AG09319 (cell line): ENCODE measurements around the gene THBS2.
"Not testable (repeated sequence)": the region's sequence is repeated elsewhere in the genome, so short reads cannot be mapped to it uniquely, and the experiment has no call there.

Experiments used
- DNase-seq: peaks from one replicate; pipeline ENCODE4 v3.0.0-alpha.2; 2010; ENCODE audit warnings: low read depth; ENCODE audit errors: extremely low read depth
- TF ChIP-seq, protein P1 (sequence below): IDR thresholded peaks from 2 replicates; pipeline ENCODE4 v1.5.1; 2011; ENCODE audit warnings: low read depth, mild to moderate bottlenecking, inconsistent platforms, low read length, moderate library complexity

The THBS2 gene

DNA sequence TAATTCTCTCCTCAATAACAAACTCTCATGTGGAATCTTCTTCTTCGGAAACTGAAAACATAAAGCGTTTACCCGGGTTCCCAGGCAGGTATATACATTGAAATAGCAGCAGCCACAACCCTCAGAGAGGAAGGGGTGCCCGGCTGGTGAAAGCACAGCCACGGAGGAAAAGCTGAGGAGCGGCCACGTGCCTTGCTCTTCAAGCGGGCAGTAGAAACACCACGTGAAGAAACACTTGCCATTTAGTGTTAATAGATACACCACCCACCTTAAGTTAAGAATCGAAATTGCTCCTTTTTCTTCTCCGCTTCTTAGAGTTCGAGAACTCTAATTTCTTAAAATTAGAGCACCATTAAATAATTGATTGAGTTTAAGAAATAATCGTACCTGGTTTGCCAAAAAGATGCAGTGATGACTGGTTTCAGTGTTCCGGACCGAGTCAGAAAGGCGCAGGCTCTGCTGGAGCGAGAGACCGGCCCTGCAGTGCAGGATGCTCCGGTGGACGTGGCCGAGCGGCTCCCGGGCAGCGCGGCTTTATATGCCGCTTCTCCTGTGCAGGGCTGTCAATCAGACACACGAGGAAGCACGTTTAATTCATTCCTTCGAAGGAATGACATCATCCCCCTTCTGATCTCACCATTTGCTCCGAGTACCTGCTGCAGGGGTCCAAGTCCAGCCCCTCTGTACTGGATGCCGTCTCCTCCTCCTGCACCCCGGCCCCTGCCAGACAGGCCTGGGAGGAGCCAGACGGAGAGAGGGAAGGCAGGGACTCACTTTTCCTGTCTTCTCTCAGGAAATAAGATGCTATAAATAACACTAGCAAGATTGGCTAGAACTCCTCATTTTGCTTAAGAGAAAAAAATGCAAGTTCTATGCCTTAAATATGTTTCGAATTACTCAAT is at the start of gene THBS2:
Gene THBS2, minus strand, starts transcription at position 510 of the 902 bp plus-strand sequence. CDS start 3,062 bp downstream, outside the sequence.
- TF ChIP-seq, protein P1, sequence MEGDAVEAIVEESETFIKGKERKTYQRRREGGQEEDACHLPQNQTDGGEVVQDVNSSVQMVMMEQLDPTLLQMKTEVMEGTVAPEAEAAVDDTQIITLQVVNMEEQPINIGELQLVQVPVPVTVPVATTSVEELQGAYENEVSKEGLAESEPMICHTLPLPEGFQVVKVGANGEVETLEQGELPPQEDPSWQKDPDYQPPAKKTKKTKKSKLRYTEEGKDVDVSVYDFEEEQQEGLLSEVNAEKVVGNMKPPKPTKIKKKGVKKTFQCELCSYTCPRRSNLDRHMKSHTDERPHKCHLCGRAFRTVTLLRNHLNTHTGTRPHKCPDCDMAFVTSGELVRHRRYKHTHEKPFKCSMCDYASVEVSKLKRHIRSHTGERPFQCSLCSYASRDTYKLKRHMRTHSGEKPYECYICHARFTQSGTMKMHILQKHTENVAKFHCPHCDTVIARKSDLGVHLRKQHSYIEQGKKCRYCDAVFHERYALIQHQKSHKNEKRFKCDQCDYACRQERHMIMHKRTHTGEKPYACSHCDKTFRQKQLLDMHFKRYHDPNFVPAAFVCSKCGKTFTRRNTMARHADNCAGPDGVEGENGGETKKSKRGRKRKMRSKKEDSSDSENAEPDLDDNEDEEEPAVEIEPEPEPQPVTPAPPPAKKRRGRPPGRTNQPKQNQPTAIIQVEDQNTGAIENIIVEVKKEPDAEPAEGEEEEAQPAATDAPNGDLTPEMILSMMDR: no peak
- peak; percentile 96 for DNase-seq

DNA sequence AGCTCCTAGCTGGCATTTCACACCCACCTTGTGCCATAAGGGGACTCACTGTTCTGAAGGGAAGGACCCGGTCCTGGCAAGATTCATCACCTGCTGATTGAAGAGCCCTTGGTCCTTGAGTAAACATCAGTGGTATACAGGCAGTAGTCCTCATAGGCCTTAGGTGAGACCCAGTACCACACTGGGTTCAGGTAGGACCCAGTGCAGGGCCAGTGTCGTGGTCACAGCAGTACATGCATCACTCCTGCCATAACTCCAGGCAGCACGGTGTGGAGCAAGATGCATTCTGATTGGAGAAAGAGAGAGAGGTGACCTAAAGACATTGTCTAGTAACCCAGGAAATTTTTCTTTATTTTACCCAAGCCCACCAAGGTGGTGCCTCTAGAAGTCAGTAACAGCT is 49.1 kb upstream of the THBS2 start:
- DNase-seq: no peak

DNA sequence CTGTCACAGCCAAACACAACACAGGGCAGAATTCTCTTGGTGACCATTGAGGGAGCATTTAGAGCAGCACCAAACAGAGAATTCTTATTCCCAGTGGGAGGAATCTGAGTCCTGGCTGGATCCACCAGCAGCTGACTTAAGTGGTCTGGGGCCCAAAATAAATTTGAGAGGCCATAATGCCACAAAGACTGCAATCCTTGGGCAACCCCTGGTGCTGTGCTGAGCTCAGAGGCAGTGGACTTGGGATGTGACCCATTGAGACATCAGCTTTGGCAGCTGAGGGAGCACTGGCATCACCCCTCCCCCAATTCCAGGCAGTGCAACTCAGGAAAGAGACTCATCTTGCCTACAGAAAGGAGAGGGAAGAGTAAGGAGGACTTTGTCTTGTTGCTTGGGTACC is 48.6 kb upstream of the THBS2 start:
- TF ChIP-seq, protein P1: no peak
- DNase-seq: no peak

More for the DNA sequence above, 49.1 kb upstream of the THBS2 start:
- TF ChIP-seq, protein P1: no peak

DNA sequence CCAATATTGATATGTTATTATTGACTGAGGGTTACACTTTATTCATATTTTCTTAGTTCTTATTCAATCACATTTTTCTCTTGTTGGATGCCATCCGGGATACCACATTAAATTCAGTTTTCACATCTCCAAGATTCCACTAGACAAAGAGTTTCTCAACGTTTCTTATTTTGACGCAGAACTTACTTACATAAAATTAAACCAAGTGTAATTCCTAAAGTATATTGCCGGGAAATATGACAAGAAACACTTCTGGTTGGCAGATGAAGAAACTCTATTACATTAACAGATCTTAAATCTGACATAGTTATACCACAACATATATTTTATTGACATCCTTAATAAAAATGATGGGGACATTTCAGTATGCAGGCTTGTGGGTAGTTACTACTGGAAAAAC is 47.3 kb upstream of the THBS2 start:
- TF ChIP-seq, protein P1: no peak
- no peak for DNase-seq

DNA sequence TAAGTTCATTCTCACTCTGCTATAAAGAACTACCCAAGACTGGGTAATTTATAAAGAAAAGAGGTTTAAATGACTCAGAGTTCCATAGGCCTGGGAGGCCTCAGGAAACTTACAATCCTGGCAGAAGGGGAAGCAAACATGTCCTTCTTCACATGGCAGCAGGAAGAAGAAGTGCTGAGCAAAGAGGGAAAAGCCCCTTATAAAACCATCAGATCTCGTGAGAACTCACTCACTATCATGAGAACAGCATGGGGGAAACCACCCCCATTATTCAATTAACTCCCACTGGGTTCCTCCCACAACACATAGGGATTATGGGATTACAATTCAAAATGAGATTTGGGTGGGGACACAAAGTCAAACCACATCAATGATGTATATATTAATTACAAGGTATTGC is 45.0 kb upstream of the THBS2 start:
- not testable (repeated sequence) for DNase-seq

DNA sequence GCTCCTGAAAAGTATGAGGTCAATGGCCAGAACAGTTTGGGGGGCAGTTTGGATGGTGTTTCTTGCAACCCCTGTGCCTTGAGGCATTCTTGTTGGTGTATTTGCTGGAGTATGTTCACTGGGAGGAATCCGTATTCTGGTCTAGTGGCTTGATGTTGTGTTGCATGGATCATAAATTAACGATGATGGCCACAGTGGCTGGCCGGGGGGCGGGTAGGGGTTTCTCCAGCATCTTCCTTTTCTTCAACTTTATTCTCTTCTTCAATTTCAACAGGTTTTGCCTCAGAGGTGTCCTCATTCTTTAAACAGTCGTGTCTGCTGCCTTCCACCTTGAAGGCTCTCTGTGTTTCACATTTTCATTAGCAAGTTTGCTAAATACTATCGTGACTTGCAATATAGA is 43.0 kb upstream of the THBS2 start:
- no peak for DNase-seq
- TF ChIP-seq, protein P1: no peak

DNA sequence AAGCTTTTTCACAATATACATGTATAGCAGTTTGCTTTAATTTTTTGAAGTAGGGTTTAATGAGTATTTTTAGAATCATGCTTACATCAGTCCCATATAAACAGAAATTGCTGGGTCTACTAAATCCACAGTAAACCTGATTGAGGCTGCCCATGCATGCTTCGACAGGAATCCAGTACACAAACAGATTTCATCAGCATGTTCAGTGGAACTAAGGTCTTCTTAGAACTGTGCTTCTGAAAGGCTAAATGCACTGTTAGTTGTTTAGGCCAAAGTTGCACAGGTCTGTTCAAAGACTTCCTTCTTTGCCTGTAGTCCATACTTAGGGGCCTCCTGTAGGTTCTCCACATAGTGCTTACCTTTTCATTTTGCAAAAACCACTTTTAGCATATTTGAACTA is 42.5 kb upstream of the THBS2 start:
- TF ChIP-seq, protein P1: no peak
- no peak for DNase-seq
